Activated CD8-positive, alpha-beta memory T cell treated with anti-CD3 and anti-CD28 coated beads, Interleukin-2, amount 50 U/mL, for 24 hours (primary cell): ENCODE results near the gene UBE2Q2.
A peak's percentile ranks its signal among the peaks of the same experiment; 100 is the strongest.
"Not testable (repeated sequence)": the region's sequence is repeated elsewhere in the genome, so short reads cannot be mapped to it uniquely, and the experiment has no call there.

Experiments used
- DNase-seq: peaks from one replicate; pipeline ENCODE4 v3.0.0-alpha.2; 2020; ENCODE audit errors: extremely low read depth

UBE2Q2 gene

DNA sequence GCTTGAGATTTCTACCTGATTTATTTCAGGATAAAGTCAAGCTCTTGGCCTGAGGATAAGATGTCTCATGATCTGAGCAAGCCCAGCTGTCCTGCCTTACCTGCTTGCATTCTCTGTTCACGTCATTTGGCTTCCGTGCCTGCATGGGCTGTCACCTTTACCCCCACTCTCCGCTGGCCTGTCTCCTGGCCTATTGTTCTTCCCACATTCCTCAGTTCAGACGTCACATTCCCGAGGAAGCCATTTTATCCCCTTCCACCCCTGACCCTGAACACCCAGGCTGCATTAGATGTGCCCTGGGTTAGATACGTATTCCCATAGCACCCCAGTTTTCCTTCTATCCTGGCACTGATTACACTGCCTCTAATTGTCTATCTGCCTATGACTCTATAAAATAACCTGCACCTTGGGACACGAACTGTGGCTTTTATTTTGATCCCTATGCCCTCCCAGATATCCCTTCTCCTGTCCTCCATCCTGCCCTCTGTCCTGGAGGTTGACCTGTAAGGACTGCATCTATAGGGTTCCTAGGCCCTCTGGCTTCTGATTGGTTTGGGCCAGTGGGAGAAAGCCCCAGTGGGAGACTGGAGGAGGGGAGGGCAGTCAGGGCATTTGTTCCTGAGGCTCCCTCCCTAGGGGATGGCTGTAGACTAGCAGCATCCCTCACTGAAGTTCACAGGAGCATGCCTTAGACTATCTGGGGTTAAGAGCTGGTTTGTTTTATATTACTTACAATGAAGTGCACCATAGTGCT lies 19.2 kb upstream of the UBE2Q2 start:
- DNase-seq, result no peak

- DNase-seq, result no peak
Measured at GRCh38 chr15:75827691-75828090, 15.6 kb upstream of the UBE2Q2 start.

GRCh38 chr15:75828429-75828828 lies 14.8 kb upstream of the UBE2Q2 start:
- DNase-seq, result no peak

DNA sequence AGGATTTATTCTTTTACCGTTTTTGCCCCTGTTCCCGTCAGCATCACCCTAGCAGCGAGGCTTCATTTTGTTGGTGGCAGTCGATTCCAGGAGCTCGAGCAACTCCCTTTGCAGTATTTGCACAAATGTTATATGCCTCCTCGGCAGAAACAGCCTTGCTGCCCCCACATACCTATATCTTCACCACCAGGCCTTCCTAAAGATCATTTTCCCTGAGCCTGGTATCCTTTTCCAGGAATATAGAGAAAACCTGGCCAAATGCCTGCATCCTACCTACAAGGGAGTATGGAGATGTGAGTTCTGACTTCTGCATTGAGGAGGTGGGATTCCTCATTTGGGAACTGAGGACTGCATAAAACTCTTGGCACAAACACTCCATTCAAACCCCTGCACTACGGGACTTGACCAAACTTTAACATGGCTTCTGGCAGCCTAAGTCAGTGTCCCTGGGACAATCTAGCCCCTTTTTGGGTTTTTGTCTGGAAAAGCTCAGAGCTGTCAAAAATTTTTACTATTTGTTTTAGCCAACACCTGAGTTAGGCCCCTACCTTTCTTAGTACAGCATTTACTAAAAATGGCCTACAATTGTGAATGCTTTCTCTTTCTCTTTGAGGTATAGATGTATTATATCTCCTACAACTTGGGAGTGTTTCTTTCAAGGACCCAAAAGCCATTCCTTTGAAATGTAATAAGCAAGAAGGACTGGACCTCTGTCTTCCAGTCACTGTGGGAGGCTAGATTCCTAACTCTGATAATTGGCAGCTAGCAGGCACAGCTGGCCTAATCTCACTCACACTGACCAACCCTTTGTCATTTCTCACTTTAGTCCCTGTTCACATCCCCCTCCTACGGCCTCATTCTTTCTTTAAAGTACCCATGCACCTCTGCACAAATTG lies 12.1 kb upstream of the UBE2Q2 start:
- no peak for DNase-seq

- no peak for DNase-seq
Measured at GRCh38 chr15:75831806-75832102, 11.5 kb upstream of the UBE2Q2 start.

GRCh38 chr15:75832114-75832513 lies 11.1 kb upstream of the UBE2Q2 start:
- no peak for DNase-seq

DNA sequence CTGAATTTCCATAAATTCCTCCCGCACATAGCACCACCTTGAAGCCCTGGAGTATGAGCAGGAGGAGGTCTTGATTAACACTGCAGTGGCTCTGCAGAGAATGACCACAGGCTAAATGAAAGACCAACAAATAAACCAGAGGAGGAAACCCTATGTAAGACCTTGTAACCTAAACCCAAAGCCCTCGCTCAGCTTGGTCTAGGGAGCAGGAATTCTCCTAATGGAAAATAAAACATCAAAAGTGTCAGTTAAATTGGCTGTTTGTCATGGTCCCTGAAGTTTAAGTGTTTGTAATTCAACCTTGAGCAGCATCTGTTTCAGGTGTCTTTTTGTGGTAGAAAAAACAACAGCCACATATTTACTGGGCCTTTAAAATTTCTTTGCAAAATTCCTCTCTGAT lies 9.2 kb upstream of the UBE2Q2 start:
- DNase-seq, result no peak

GRCh38 chr15:75835990-75836958 lies 7.0 kb upstream of the UBE2Q2 start:
- no peak for DNase-seq

DNA sequence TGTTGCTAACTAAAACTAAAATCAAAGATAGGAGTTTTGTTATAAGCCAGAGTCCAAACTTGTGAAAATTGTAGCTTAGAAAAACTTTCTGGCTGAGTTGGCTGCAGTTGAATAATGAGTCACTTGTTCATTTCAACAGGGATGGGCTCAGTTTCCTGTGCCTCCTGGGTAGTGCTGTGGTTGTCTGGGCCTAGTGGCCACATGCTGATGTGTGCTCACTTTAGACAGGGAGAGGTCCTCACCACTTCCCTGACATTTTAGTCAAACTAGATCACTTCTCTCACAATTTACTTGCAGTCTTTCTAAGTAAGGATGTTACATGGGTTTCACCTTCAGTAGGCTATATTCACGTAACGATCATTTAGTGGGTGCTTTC lies 6.3 kb upstream of the UBE2Q2 start:
- DNase-seq, result no peak

- DNase-seq, result no peak
Measured at GRCh38 chr15:75840659-75841058, 2.6 kb upstream of the UBE2Q2 start.

GRCh38 chr15:75841626-75842025 lies 1.6 kb upstream of the UBE2Q2 start:
- no peak for DNase-seq

- DNase-seq, result peak; percentile 8
Measured at GRCh38 chr15:75843678-75844581, 683 bp downstream of the UBE2Q2 start.

DNA sequence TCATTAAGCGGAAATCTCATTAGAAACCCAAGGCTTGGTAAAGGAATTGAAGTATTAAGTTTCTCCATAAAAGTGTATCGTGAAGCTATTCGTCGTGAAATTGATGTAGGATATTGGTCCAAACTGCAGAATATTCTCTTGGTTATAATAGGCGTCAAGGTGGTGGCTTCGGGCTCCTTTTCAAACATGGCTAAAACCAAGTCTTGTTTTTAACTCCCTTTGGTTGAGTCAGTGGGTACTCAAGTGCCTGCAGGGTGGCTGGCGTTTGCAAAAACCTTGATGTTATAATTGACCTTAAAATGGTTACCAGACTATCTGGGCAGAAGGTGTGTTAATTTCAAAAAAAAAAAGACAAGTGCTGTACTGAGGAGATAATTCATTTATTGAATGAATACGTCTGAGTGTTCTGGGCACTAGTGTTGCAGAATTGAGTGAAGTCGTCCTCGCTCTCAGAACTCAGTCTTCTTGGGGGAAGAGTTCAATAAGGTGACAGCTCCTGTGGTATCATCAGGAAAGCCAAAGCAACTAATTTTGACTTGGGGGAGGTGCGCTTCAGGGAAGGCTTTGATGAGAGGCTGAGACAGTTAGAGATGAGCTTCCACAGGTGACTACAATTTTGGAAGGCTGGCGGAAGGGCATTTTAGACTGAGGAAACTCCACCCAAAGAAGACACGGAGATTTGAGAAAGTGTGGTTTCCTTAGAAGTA lies 1.5 kb downstream of the UBE2Q2 start:
- DNase-seq, result no peak

DNA sequence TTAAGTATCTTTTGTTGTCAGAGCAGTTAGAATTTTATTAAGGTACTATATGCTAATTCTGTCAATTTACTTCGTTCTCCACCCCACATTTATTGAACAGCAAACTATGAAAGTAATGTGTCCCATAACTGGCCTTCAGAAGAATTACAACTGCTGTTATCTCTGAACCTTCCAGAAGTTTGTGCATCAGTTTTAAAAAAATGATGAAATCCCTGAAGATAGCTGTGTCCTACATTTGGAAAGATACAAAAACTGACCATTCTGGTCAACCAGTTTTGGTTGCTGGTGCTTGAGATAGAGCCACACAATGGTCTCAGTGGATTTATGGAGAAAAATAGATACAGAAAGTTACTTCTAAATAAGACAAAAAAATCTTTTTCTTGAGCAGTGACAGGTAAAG lies 5.9 kb downstream of the UBE2Q2 start:
- DNase-seq, result no peak

DNA sequence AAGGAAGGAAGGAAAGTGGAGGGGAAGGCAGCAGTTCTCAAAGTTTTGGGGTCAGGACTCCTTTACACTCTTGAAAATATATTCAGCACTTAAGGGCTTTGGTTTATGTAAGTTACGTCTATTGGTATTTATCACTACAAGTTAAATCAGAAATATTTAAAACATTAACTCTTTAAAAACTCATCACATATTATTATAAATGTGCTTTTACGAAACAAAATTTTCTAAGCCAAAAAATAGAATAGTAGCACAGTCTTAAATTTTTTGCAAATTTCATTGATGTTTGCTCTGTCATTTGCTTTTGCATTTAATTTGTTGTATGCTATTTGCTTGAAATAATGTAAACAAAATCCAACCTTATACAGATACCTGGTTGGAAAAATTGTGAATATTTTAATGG lies 7.5 kb downstream of the UBE2Q2 start:
- no peak for DNase-seq

GRCh38 chr15:75851566-75851965 lies 8.3 kb downstream of the UBE2Q2 start:
- not testable (repeated sequence) for DNase-seq

DNA sequence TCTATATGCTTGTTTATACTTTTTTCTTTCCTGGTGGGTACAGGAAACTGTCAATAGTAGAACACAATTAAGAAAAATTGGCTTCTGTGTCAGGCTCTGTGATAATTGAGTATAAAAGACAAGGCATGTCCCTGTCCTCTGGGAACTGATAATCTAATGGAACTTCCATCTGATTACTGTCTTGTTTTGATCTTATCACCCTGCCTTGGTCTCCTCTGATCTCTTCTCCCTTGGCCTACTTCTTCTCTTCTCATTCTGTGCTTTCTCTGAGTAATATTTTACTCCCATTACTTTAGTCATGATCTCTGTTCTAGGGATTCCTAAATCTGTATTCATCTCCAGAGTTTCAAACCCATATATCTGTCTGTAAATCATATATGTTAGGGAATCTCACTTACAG lies 14.6 kb downstream of the UBE2Q2 start:
- no peak for DNase-seq

GRCh38 chr15:75861750-75862402 lies 18.6 kb downstream of the UBE2Q2 start:
- no peak for DNase-seq

- no peak for DNase-seq
Measured at GRCh38 chr15:75862796-75863195, 19.5 kb downstream of the UBE2Q2 start.
